Measurements from ENCODE around the gene RANBP9.

Gene RANBP9

DNA sequence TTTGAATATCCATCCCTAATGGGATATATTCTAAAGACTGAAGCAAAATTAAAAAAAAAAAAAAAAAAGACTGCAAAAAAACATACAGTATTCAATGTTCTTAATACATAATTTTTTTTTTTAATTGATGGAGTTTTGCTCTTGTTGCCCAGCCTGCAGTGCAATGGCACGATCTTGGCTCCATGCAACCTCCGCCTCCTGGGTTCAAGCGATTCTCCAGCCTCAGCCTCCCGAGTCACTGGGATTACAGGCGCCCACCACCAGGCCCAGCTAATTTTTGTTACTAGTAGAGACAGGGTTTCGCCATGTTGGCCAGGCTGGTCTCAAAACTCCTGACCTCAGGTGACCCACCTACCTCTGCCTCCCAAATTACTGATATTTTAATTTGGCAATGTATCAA is 29.3 kb downstream of the RANBP9 start:
- no peak for DNase-seq (ENCODE audit: low read depth, low spot score)
- H3K4me3 ChIP-seq (ENCODE audit: low read length), result no peak overlapping the region

DNA sequence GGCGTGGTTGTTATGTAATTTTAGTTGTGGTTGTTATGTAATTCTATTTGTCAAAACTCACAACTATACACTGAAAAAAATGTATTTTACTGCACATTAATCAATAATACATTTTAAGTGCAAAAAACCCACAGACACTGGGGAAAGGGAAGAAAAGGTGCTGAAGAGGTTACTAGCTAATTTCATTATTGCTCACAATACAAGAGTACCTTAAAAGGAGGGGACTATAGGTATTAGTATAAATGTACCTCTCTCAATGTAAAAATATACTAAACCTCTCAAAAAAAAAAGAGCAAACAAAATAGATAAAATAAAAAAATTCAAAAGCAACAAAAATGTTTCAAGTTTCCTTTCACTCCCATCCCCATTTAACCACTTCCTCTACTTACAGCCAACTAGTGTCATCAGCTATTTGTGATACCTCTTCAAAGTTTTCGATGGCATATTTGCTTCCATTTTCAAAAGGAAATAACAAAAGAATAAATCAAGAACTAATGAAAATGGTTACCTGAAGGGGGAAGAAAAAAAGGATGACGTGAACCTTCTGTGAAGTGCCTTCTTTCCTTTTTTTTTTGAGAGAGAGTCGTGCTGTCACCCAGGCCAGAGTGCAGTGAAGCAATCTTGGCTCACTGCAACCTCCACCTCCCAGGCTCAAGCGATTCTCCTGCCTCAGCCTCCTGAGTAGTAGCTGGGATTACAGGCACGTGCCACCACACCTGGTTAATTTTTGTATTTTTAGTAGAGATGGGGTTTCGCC is 30.2 kb downstream of the RANBP9 start:
- peak; percentile 70 for DNase-seq (ENCODE audit: low read depth, low spot score)
- no peak overlapping the region for H3K4me3 ChIP-seq (ENCODE audit: low read length)

GRCh38 chr6:13680448-13680968 is 31.1 kb downstream of the RANBP9 start:
- DNase-seq (ENCODE audit: low read depth, low spot score), result no peak
- H3K4me3 ChIP-seq (ENCODE audit: low read length), result no peak overlapping the region

GRCh38 chr6:13679996-13680395 is 31.6 kb downstream of the RANBP9 start:
- H3K4me3 ChIP-seq (ENCODE audit: low read length), result no peak overlapping the region
- no peak for DNase-seq (ENCODE audit: low read depth, low spot score)

DNA sequence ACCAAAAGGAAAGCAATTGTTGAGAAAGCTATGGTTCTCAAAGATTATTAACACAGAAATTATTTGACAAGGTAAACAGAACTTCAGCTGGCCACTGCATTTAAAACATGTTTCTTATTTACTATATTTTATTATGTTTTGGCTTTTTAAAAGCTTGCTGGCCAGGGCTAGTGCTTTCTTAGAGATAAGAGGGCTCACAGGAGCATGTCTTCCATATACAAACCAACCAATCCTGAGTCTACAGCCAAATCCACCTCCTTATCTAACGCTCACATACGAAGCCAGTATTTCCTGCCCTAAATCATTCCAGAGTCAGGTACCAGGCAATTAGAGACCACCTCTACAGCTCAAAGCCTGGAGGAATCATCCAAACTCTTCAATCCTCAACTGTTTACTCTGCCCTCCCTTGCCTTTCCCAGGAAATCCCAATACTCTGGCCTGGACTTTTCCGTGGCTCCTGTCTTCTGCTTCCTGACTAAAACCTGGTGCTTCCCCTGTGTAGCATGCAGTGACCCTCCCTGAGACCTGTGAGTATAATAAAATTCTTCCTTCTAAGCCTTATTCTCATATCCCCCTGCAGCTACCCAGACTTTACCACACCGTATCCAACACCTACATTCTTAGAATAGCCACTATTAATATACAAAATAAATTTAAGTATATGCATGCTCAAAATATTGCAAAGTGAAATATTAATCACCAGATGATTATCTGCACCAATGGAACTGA is 33.2 kb downstream of the RANBP9 start:
- DNase-seq (ENCODE audit: low read depth, low spot score), result no peak
- H3K4me3 ChIP-seq (ENCODE audit: low read length), result no peak overlapping the region

DNA sequence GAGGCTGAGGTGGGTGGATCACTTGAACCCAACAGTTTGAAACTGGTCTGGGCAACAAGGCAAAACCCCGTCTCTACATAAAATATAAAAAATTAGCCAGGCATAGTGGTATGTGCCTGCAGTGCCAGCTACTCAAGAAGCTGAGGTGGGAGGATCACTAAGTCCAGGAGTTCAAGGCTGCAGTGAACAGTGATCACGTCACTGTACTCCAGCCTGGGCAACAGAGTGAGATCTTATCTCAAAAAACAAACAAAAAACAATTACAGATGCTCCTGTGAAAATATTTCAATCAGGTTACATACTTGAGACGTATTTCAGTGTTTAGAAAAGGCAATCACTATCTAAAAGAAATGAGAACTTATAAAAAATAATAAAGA is 33.8 kb downstream of the RANBP9 start:
- no peak for DNase-seq (ENCODE audit: low read depth, low spot score)
- H3K4me3 ChIP-seq (ENCODE audit: low read length), result no peak overlapping the region

GRCh38 chr6:13676551-13677156 is 35.0 kb downstream of the RANBP9 start:
- no peak for DNase-seq (ENCODE audit: low read depth, low spot score)
- H3K4me3 ChIP-seq (ENCODE audit: low read length), result no peak overlapping the region

DNA sequence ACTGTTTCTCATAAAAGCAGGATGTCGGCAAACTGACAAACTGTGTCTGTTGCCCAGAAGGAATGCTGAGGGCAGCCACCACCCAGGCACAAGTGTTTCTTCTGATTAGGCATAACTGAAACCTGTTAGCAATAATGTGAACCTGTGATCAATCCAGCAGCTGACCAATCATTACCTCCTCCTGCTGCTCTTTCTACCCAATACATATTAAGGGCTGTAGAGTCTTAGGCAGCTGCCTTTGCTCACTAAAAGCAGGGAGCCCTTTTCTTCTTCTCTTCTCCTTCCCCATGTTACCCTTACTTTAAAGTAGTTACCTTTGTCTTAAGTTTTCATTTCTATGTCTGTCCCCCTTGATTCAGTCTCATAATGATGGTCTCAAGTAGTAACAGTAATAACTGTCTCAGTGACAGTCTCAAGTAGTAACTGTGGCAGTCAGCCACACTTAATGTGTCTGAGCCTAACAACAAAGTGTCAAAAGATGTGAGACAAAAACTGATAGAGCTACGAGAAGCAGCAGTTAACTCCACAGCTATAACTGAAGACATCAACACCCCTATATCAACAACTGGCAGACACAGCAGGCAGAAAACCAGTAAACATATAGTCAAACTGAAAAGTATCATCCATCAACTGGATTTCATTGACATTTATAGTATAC is 37.0 kb downstream of the RANBP9 start:
- DNase-seq (ENCODE audit: low read depth, low spot score), result no peak
- H3K4me3 ChIP-seq (ENCODE audit: low read length), result no peak overlapping the region

GRCh38 chr6:13673825-13674444 is 37.7 kb downstream of the RANBP9 start:
- no peak overlapping the region for H3K4me3 ChIP-seq (ENCODE audit: low read length)
- no peak for DNase-seq (ENCODE audit: low read depth, low spot score)

- no peak for DNase-seq (ENCODE audit: low read depth, low spot score)
- no peak overlapping the region for H3K4me3 ChIP-seq (ENCODE audit: low read length)
Observed at GRCh38 chr6:13673368-13673767, 38.3 kb downstream of the RANBP9 start.

DNA sequence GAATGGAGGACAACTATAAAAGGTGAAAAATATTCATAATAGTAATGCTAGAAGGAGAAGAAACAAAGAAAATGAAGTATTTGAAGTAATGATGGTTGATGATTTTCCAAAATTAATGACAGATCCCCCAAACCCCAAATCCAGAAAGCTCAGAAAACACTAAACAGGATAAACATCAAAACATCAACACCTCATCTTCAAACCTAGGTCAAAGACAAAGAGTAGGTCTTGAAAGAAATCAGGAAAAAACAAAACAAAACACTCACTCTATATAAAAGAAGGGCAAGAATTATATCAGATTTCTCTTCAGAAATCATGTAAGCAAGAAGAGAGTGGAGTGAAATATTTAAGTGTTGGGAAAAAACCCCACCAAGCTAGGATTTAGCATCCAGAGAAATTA is 38.7 kb downstream of the RANBP9 start:
- no peak for DNase-seq (ENCODE audit: low read depth, low spot score)
- H3K4me3 ChIP-seq (ENCODE audit: low read length), result no peak overlapping the region

DNA sequence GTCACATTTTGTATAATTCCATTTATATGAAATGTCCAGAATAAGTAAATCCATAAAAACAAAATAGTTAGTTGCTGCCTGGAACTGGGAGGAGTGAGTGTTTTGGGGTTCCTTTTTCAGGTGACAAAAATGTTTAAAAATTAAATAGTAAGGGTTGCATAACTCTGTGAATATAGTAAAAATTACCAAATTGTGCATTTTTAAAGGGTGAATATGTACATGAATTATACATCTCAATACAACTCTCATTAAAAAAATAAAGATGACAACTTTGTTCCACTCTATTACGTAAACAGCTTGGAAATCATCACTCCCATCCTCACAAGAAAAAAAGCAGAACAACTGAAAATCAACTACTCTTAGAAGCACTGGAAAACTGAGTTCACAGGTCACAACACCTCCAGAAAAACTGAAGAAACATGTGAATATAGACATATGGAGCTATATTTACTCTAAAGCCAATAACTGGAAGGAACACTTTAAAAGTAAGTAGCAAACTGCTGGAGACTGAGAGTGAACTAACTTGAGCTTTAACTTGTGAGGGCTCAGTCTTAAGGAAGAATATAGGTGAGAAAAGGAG is 40.0 kb downstream of the RANBP9 start:
- H3K4me3 ChIP-seq (ENCODE audit: low read length), result no peak overlapping the region
- no peak for DNase-seq (ENCODE audit: low read depth, low spot score)

DNA sequence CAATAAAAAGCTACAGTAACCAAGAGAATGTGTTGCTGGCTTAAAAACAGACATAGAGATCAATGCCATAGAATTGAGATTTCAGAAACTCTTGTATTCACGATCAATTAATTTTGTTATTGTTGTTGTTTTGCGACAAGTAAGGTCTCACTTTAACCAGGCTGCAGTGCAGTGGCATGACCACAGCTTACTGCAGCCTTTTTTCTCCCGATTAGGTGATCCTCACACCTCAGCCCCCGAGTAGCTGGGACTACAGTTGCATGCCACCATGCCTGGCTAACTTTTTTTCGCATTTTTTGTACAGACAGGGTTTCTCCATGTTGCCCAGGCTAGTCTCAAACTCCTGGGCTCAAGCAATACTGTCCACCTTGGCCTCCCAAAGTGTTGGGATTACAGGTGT is 42.2 kb downstream of the RANBP9 start:
- no peak for DNase-seq (ENCODE audit: low read depth, low spot score)
- H3K4me3 ChIP-seq (ENCODE audit: low read length), result no peak overlapping the region

DNA sequence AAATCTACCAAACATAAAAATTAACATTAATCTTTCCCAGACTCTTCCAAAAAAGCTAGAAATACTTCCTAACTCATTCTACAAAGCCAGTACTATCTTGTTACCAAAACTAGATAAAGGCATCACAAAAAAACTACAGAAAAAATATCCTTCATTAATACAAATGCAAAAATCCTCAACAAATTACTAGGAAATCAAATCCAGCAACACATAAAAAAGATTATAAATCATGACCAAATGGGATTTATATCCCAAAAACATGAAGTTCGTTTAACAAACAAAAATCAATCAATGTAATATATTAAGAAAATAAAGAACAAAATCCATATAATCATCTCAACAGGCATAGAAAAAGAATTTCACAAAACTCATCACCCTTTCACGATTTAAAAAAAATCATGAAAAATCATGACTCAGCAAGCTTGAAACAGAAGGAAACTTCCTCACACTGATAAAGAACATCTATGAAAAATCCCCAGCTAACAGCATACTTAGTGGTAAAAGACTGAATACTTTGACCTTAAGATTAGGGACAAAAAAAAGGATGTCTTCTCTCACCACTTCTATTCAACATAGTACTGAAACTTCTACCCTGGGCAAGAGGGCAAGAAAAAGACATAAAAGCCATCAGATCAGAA is 43.2 kb downstream of the RANBP9 start:
- no peak for DNase-seq (ENCODE audit: low read depth, low spot score)
- H3K4me3 ChIP-seq (ENCODE audit: low read length), result no peak overlapping the region

GRCh38 chr6:13667655-13668054 is 44.0 kb downstream of the RANBP9 start:
- H3K4me3 ChIP-seq (ENCODE audit: low read length), result no peak overlapping the region
- DNase-seq (ENCODE audit: low read depth, low spot score), result no peak

- DNase-seq (ENCODE audit: low read depth, low spot score), result no peak
- no peak overlapping the region for H3K4me3 ChIP-seq (ENCODE audit: low read length)
Observed at GRCh38 chr6:13666194-13667105, 45.2 kb downstream of the RANBP9 start.

- DNase-seq (ENCODE audit: low read depth, low spot score), result no peak
- no peak overlapping the region for H3K4me3 ChIP-seq (ENCODE audit: low read length)
Observed at GRCh38 chr6:13664703-13665352, 46.8 kb downstream of the RANBP9 start.

All from Jurkat, Clone E6-1 (cell line).